ENCODE measurements around the gene C5orf46. TPM values are rescaled to one million over a fixed set of nuclear protein-coding genes. Genes with fewer than 3 reads are reported as not detected.

C5orf46 gene
- total RNA-seq, 1 donor from 2014 or later: 22.6 TPM

GRCh38 chr5:147876626-147877025 is 29.7 kb downstream of the C5orf46 start:
- no peaks in the 10 kb centered on the region for H3K36me3 ChIP-seq (ENCODE audit: insufficient read depth, low read length)
- H3K4me3 ChIP-seq (ENCODE audit: insufficient read depth, low read depth, low read length): no peak overlapping the region
- H3K9ac ChIP-seq (ENCODE audit: low read length): no peak overlapping the region
- no peaks in the 10 kb centered on the region for H4K20me1 ChIP-seq (ENCODE audit: insufficient read depth, low read length)
- H3K79me2 ChIP-seq (ENCODE audit: insufficient read depth, low read length): no peaks in the 10 kb centered on the region
- no peaks in the 10 kb centered on the region for H3K27me3 ChIP-seq (ENCODE audit: insufficient read depth, low read length)
- Mint-ChIP-seq H3K4me1 (ENCODE audit: low read depth, unreplicated experiment) (peaks cover 8% of the 10 kb centered on the region), H3K9me3 (ENCODE audit: unreplicated experiment) (peaks cover 8% of the 10 kb centered on the region), H3K27ac (ENCODE audit: unreplicated experiment) (no peak overlapping the region), H3K27me3 (ENCODE audit: low read depth, unreplicated experiment) (peaks cover 28% of the 10 kb centered on the region), H3K36me3 (ENCODE audit: low read depth, unreplicated experiment) (peaks cover 8% of the 10 kb centered on the region), H3K4me3 (ENCODE audit: unreplicated experiment) (no peak overlapping the region)
- H3K9me3 ChIP-seq (ENCODE audit: insufficient read depth, low read depth, low read length): no peaks in the 10 kb centered on the region
- no peak for TF ChIP-seq EZH2 (IDR thresholded peaks at IDR 0.05; ENCODE audit: insufficient read depth, low read length)
- TF ChIP-seq CTCF (IDR thresholded peaks at IDR 0.05; ENCODE audit: insufficient read depth, low read depth, low read length): no peak
- H2AFZ ChIP-seq (ENCODE audit: low read depth, low read length): no peak overlapping the region
- DNase-seq (ENCODE audit: low read depth) (no peak), FAIRE-seq (no peak)
- H3K4me1 ChIP-seq (ENCODE audit: insufficient read depth, low read length): no peaks in the 10 kb centered on the region
- no peak overlapping the region for H3K27ac ChIP-seq (ENCODE audit: low read depth, low read length)
- no peak overlapping the region for H3K4me2 ChIP-seq (ENCODE audit: low read length)

DNA sequence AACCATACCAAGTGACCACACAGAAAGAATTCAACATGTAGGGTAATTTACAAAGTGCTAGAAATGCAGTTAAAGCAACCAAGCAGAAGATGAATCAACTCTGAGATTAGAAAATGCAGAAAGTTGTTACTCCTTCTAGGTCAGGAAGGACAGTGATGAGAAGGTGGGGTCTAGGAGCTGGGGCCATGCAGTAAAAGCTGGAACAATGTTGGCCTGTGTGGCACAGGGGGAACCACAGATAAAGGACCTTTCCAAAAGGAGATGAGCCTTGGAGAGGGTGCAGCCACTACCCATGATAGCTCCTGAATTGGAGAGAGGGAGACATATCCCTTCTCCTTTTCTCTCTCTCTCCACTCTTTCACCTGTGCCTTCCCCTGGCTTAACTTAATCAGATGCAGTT is 30.2 kb downstream of the C5orf46 start:
- H3K27me3 ChIP-seq (ENCODE audit: insufficient read depth, low read length): no peaks in the 10 kb centered on the region
- no peak overlapping the region for H2AFZ ChIP-seq (ENCODE audit: low read depth, low read length)
- H4K20me1 ChIP-seq (ENCODE audit: insufficient read depth, low read length): no peaks in the 10 kb centered on the region
- H3K27me3 Mint-ChIP-seq (ENCODE audit: low read depth, unreplicated experiment): peaks cover 32% of the 10 kb centered on the region
- H3K4me3 Mint-ChIP-seq (ENCODE audit: unreplicated experiment): no peak overlapping the region
- no peaks in the 10 kb centered on the region for H3K9me3 ChIP-seq (ENCODE audit: insufficient read depth, low read depth, low read length)
- peaks cover 8% of the 10 kb centered on the region for H3K4me1 Mint-ChIP-seq (ENCODE audit: low read depth, unreplicated experiment)
- FAIRE-seq (no peak), DNase-seq (ENCODE audit: low read depth) (no peak)
- no peak overlapping the region for H3K9ac ChIP-seq (ENCODE audit: low read length)
- no peak overlapping the region for H3K4me3 ChIP-seq (ENCODE audit: insufficient read depth, low read depth, low read length)
- H3K4me1 ChIP-seq (ENCODE audit: insufficient read depth, low read length): no peaks in the 10 kb centered on the region
- no peaks in the 10 kb centered on the region for H3K36me3 ChIP-seq (ENCODE audit: insufficient read depth, low read length)
- H3K27ac ChIP-seq (ENCODE audit: low read depth, low read length): no peak overlapping the region
- no peaks in the 10 kb centered on the region for H3K79me2 ChIP-seq (ENCODE audit: insufficient read depth, low read length)
- H3K36me3 Mint-ChIP-seq (ENCODE audit: low read depth, unreplicated experiment): peaks cover 9% of the 10 kb centered on the region
- TF ChIP-seq CTCF (IDR thresholded peaks at IDR 0.05; ENCODE audit: insufficient read depth, low read depth, low read length): no peak
- TF ChIP-seq EZH2 (IDR thresholded peaks at IDR 0.05; ENCODE audit: insufficient read depth, low read length): no peak
- no peak overlapping the region for H3K27ac Mint-ChIP-seq (ENCODE audit: unreplicated experiment)
- no peak overlapping the region for H3K4me2 ChIP-seq (ENCODE audit: low read length)
- peaks cover 10% of the 10 kb centered on the region for H3K9me3 Mint-ChIP-seq (ENCODE audit: unreplicated experiment)

DNA sequence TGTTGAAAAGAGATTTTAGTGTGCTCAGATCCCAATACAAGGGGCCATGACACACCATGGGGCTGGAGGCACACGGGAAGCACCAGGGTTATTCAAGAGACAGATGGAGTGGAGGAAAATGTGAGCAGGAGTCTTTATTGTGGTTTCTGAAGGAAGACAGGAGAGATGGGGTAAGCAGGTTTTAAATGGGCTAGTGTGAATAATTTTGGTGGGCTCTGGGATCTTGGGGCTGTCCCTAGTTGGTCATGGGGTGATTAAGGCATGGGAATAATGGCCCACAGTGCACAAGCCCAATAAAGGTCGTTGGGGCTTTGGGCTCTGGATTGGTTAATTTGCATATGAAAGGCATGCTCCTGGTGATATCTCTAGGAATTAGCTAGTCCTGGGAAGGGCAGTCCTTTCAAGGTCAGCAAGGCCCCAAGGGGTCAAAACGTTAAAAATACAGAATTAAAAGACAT is 31.4 kb downstream of the C5orf46 start:
- no peak overlapping the region for H3K27ac ChIP-seq (ENCODE audit: low read depth, low read length)
- H3K9ac ChIP-seq (ENCODE audit: low read length): no peak overlapping the region

More for the DNA sequence above, 31.4 kb downstream of the C5orf46 start:
- H3K4me2 ChIP-seq (ENCODE audit: low read length): no peak overlapping the region
- H3K27ac Mint-ChIP-seq (ENCODE audit: unreplicated experiment): no peak overlapping the region
- DNase-seq (ENCODE audit: low read depth) (no peak), FAIRE-seq (no peak)
- H3K4me1 Mint-ChIP-seq (ENCODE audit: low read depth, unreplicated experiment): peaks cover 2% of the 10 kb centered on the region
- H3K9me3 ChIP-seq (ENCODE audit: insufficient read depth, low read depth, low read length): no peaks in the 10 kb centered on the region
- peaks cover 37% of the 10 kb centered on the region for H3K27me3 Mint-ChIP-seq (ENCODE audit: low read depth, unreplicated experiment)
- peaks cover 7% of the 10 kb centered on the region for H3K36me3 Mint-ChIP-seq (ENCODE audit: low read depth, unreplicated experiment)
- H3K27me3 ChIP-seq (ENCODE audit: insufficient read depth, low read length): no peaks in the 10 kb centered on the region
- no peak overlapping the region for H3K4me3 ChIP-seq (ENCODE audit: insufficient read depth, low read depth, low read length)
- no peaks in the 10 kb centered on the region for H3K4me1 ChIP-seq (ENCODE audit: insufficient read depth, low read length)
- H3K79me2 ChIP-seq (ENCODE audit: insufficient read depth, low read length): no peaks in the 10 kb centered on the region
- H3K4me3 Mint-ChIP-seq (ENCODE audit: unreplicated experiment): peak overlapping the region; percentile 37
- H2AFZ ChIP-seq (ENCODE audit: low read depth, low read length): no peak overlapping the region
- no peaks in the 10 kb centered on the region for H3K36me3 ChIP-seq (ENCODE audit: insufficient read depth, low read length)
- TF ChIP-seq CTCF (IDR thresholded peaks at IDR 0.05; ENCODE audit: insufficient read depth, low read depth, low read length): no peak
- no peak for TF ChIP-seq EZH2 (IDR thresholded peaks at IDR 0.05; ENCODE audit: insufficient read depth, low read length)
- H3K9me3 Mint-ChIP-seq (ENCODE audit: unreplicated experiment): peaks cover 13% of the 10 kb centered on the region
- no peaks in the 10 kb centered on the region for H4K20me1 ChIP-seq (ENCODE audit: insufficient read depth, low read length)
